Tibial nerve (tissue), 4 donors: ENCODE measurements around the gene PFDN1.

Experiments used
- EP300 ChIP-seq, 2 donors: sonication (generic); formaldehyde crosslinking; IDR thresholded peaks; one replicate each; pipeline ENCODE4 v1.6.1; 2017; ENCODE audit warnings: antibody characterized with exemption in 2 of 2, mild to moderate bottlenecking in 1 of 2
- TF ChIP-seq, protein P1 (sequence below), 5 experiments: fragments of 200-600 bp in 3 of 5; fragments of 450-650 bp in 2 of 5; sonication (generic) in 3 of 5; IDR thresholded peaks; one replicate each; pipeline ENCODE4 v1.5.1; 2016 to 2019; ENCODE audit warnings: antibody characterized with exemption in 5 of 5, mild to moderate bottlenecking in 3 of 5, moderate library complexity in 2 of 5

DNA sequence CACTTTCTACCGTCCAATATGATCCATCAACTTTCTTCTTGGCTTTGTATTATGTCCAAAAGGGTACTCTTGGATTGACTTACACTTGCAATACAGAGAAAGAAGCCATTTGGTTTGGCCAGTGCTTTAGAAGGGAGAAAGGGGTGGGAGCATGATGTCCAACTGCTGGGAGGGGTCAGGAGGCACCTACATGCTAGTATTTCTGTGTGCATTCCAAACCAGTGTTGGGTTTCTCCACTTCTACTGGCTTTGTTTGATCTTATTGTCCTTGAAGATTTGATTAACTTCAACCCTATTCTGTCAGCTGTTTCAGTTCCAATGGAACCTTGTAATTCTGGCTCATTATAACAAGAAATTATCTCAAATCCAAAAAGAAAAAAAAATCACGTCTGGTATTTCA, 100.3 kb downstream of the PFDN1 start:
- TF ChIP-seq, protein P1, sequence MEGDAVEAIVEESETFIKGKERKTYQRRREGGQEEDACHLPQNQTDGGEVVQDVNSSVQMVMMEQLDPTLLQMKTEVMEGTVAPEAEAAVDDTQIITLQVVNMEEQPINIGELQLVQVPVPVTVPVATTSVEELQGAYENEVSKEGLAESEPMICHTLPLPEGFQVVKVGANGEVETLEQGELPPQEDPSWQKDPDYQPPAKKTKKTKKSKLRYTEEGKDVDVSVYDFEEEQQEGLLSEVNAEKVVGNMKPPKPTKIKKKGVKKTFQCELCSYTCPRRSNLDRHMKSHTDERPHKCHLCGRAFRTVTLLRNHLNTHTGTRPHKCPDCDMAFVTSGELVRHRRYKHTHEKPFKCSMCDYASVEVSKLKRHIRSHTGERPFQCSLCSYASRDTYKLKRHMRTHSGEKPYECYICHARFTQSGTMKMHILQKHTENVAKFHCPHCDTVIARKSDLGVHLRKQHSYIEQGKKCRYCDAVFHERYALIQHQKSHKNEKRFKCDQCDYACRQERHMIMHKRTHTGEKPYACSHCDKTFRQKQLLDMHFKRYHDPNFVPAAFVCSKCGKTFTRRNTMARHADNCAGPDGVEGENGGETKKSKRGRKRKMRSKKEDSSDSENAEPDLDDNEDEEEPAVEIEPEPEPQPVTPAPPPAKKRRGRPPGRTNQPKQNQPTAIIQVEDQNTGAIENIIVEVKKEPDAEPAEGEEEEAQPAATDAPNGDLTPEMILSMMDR (IDR thresholded peaks at IDR 0.05) = no peak
- TF ChIP-seq EP300 (IDR thresholded peaks at IDR 0.05) = no peak
